SK-N-SH (cell line): ENCODE results near the gene MAGI2.

Experiments
- CTCF ChIP-seq: fragments of 200-600 bp; sonication (generic); IDR thresholded peaks from 2 replicates; pipeline ENCODE4 v1.6.1; 2017; ENCODE audit warnings: antibody characterized with exemption, mild to moderate bottlenecking, moderate library complexity
- EZH2phosphoT487 ChIP-seq: fragments of 200-600 bp; sonication (generic); IDR thresholded peaks from 2 replicates; pipeline ENCODE4 v1.6.1; 2017; ENCODE audit warnings: low read depth, mixed run types, mild to moderate bottlenecking, antibody characterized with exemption, moderate library complexity, borderline replicate concordance
- GATA2 ChIP-seq: sonication (generic); formaldehyde crosslinking; IDR thresholded peaks from 2 replicates; pipeline ENCODE4 v1.5.0; 2020; ENCODE audit warnings: mild to moderate bottlenecking, missing genetic modification reagents
- MAX ChIP-seq: IDR thresholded peaks from 2 replicates; pipeline ENCODE4 v1.4.0; 2012; ENCODE audit warnings: low read depth
- MXI1 ChIP-seq: IDR thresholded peaks from 2 replicates; pipeline ENCODE4 v1.6.1; 2012; ENCODE audit warnings: mild to moderate bottlenecking, low read depth, low read length, improper control_type of control experiment
- PBX3 ChIP-seq: IDR thresholded peaks from 2 replicates; pipeline ENCODE4; 2012
- POLR2AphosphoS5 ChIP-seq: IDR thresholded peaks from 2 replicates; pipeline ENCODE4 v1.6.1; 2012; ENCODE audit warnings: low read depth, low read length
- RAD21 ChIP-seq: IDR thresholded peaks from 2 replicates; pipeline ENCODE4 v1.6.1; 2012; ENCODE audit warnings: mild to moderate bottlenecking, low read length
- REST ChIP-seq: IDR thresholded peaks from 2 replicates; pipeline ENCODE4 v1.6.1; 2012; ENCODE audit warnings: mild to moderate bottlenecking, low read depth, low read length, moderate library complexity
- SIN3A ChIP-seq: IDR thresholded peaks from 2 replicates; pipeline ENCODE4 v1.6.1; 2012; ENCODE audit warnings: low read depth, mild to moderate bottlenecking, low read length, moderate library complexity, borderline replicate concordance
- TAF1 ChIP-seq: IDR thresholded peaks from 2 replicates; pipeline ENCODE4 v1.6.1; 2012; ENCODE audit warnings: low read depth, mild to moderate bottlenecking, low read length, moderate library complexity, borderline replicate concordance
- USF2 ChIP-seq: fragments of 150-350 bp; IDR thresholded peaks from 2 replicates; pipeline ENCODE4 v1.6.1; 2017; ENCODE audit warnings: antibody characterized with exemption, low read length, low read depth, borderline replicate concordance
- YY1 ChIP-seq: IDR thresholded peaks from 2 replicates; pipeline ENCODE4 v1.4.0; 2012; ENCODE audit warnings: low read depth, mild to moderate bottlenecking

- TF ChIP-seq CTCF (no peak), EZH2phosphoT487 (no peak), SIN3A (no peak), YY1 (no peak), POLR2AphosphoS5 (no peak), RAD21 (no peak), REST (no peak), MAX (no peak), PBX3 (no peak), TAF1 (no peak), GATA2 (CRISPR knock-in tag) (no peak), MXI1 (no peak), USF2 (no peak)
Observed at GRCh38 chr7:78172933-78173591, 1280.4 kb downstream of the MAGI2 start.
